ENCODE measurements around the gene CPED1.

The CPED1 gene

DNA sequence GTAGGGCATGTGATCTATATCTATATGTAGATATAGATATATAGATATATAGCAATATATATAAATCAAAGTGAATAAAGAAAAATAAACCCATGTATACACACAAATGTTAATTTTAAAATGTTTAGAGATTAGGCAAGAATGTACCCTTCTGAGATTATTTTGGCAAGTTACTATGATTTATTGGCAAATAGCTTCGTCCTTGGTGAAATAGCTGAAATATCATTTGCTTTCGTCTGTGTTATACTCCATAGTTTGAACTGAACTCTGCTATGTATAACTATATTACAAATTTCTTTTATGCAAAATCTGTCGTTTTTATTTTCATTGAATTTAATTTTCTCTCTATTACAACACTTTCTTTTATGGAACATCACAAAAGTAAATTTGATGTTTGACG, 57.5 kb downstream of the CPED1 start:
- Histone ChIP-seq H2BK5ac (ENCODE audit: low read depth, low read length, poor library complexity, severe bottlenecking) (no peak overlapping the region), H4K8ac (ENCODE audit: low read length) (no peak overlapping the region), H2BK15ac (ENCODE audit: low read depth, poor library complexity, severe bottlenecking) (no peak overlapping the region), H3K14ac (ENCODE audit: low read length in 2 of 2) (no peak overlapping the region), H4K91ac (ENCODE audit: low read length) (no peak overlapping the region), H2AFZ (ENCODE audit: low read depth, low read length) (no peak overlapping the region), H2BK12ac (ENCODE audit: low read length in 2 of 2) (no peak overlapping the region), H3K9ac (ENCODE audit: low read length) (no peak overlapping the region), H3K27ac (ENCODE audit: low read length, poor library complexity, severe bottlenecking) (no peak overlapping the region), H3K4me1 (ENCODE audit: control insufficient read depth, insufficient read depth, low read depth, low read length) (peaks cover 4% of the 10 kb centered on the region), H2AK5ac (ENCODE audit: low read length, severe bottlenecking) (no peak overlapping the region), H3K36me3 (ENCODE audit: control insufficient read depth in 1 of 2, insufficient read depth in 2 of 2, low read depth in 1 of 2, low read length in 2 of 2) (peaks cover 3 to 22% of the 10 kb centered on the region in 2 experiments), H3K4me2 (ENCODE audit: low read length, poor library complexity, severe bottlenecking) (no peak overlapping the region), H3K23ac (ENCODE audit: low read length in 2 of 2) (no peak overlapping the region), H2BK120ac (ENCODE audit: low read depth, low read length) (no peak overlapping the region), H3K4me3 (ENCODE audit: insufficient read depth in 1 of 2, low read depth in 1 of 2, low read length in 2 of 2) (no peak overlapping the region), H3K9me3 (ENCODE audit: control insufficient read depth, low read length) (no peaks in the 10 kb centered on the region), H3K18ac (ENCODE audit: low read depth in 1 of 2, low read length in 2 of 2) (no peak overlapping the region), H3K4ac (ENCODE audit: low read depth in 1 of 2, low read length in 2 of 2) (no peak overlapping the region), H3K27me3 (ENCODE audit: control insufficient read depth in 1 of 2, insufficient read depth in 1 of 2, low read length in 2 of 2) (no peaks in the 10 kb centered on the region), H3K79me1 (replicated peaks; ENCODE audit: low read length, poor library complexity, severe bottlenecking) (no peaks in the 10 kb centered on the region)
- WGBS: no CpG with 5 or more reads among the region's 4 CpGs
- DNase-seq: no peak

- Histone ChIP-seq H3K27ac (ENCODE audit: low read length, poor library complexity, severe bottlenecking) (no peak overlapping the region), H3K4me2 (ENCODE audit: low read length, poor library complexity, severe bottlenecking) (no peak overlapping the region), H4K91ac (ENCODE audit: low read length) (no peak overlapping the region), H2AFZ (ENCODE audit: low read depth, low read length) (no peak overlapping the region), H3K9ac (ENCODE audit: low read length) (no peak overlapping the region), H3K4ac (ENCODE audit: low read depth in 1 of 2, low read length in 2 of 2) (no peak overlapping the region), H2BK15ac (ENCODE audit: low read depth, poor library complexity, severe bottlenecking) (no peak overlapping the region), H3K4me3 (ENCODE audit: insufficient read depth in 1 of 2, low read depth in 1 of 2, low read length in 2 of 2) (no peak overlapping the region), H3K36me3 (ENCODE audit: control insufficient read depth in 1 of 2, insufficient read depth in 2 of 2, low read depth in 1 of 2, low read length in 2 of 2) (peaks cover 3 to 23% of the 10 kb centered on the region in 2 experiments), H2AK5ac (ENCODE audit: low read length, severe bottlenecking) (no peak overlapping the region), H3K18ac (ENCODE audit: low read depth in 1 of 2, low read length in 2 of 2) (no peak overlapping the region), H3K4me1 (ENCODE audit: control insufficient read depth, insufficient read depth, low read depth, low read length) (peaks cover 4% of the 10 kb centered on the region), H3K14ac (ENCODE audit: low read length in 2 of 2) (no peak overlapping the region), H2BK12ac (ENCODE audit: low read length in 2 of 2) (no peak overlapping the region), H3K23ac (ENCODE audit: low read length in 2 of 2) (no peak overlapping the region), H3K9me3 (ENCODE audit: control insufficient read depth, low read length) (no peaks in the 10 kb centered on the region), H2BK5ac (ENCODE audit: low read depth, low read length, poor library complexity, severe bottlenecking) (no peak overlapping the region), H3K27me3 (ENCODE audit: control insufficient read depth in 1 of 2, insufficient read depth in 1 of 2, low read length in 2 of 2) (no peaks in the 10 kb centered on the region), H4K8ac (ENCODE audit: low read length) (no peak overlapping the region), H3K79me1 (replicated peaks; ENCODE audit: low read length, poor library complexity, severe bottlenecking) (no peaks in the 10 kb centered on the region), H2BK120ac (ENCODE audit: low read depth, low read length) (no peak overlapping the region)
- WGBS: no CpG with 5 or more reads among the region's 2 CpGs
- no peak for DNase-seq
Measured at GRCh38 chr7:121046893-121047468, 58.5 kb downstream of the CPED1 start.

- no peak overlapping the region for H3K4me3 ChIP-seq (ENCODE audit: insufficient read depth in 1 of 2, low read depth in 1 of 2, low read length in 2 of 2)
Measured at GRCh38 chr7:121048195-121048594, 59.7 kb downstream of the CPED1 start.

DNA sequence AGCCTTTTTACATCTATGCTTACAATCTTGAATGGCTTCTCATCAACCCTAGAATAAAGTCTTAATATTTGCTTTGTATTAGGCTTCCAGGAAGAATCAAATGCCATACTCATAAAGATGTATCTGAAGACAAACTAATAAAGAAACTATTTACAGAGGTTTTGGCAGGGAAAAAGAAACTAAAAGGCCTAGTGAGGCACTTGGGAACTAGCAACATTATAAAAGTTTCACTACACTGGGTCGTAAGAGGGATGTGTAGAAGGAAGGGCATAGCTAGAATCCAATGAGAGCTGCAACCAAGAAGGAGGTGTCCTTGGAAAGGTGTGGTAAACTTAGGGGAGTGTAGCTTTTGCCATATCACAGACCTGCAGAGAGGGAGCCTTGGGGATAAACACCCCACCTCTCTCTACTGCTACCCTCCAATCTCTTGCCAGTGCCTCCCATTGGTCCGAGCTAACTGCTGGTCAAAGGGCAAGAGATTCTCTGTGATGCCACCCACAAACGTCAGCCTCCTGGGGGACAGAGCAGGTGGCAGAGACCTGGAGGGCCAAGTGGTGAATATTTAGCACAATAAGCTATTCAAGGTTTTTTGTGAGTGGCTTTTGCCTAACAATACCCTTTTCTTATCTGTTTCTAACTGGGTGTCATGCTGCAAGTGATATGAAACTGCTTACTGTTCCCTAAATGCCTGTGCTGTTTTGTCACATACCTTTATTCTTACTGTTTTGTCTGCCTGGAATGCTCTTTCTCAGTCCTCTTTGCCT, 60.7 kb downstream of the CPED1 start:
- no peak overlapping the region for H3K23ac ChIP-seq (ENCODE audit: low read length in 2 of 2)
- H2BK120ac ChIP-seq (ENCODE audit: low read depth, low read length): no peak overlapping the region
- no peak overlapping the region for H2AK5ac ChIP-seq (ENCODE audit: low read length, severe bottlenecking)
- H3K4me3 ChIP-seq (ENCODE audit: insufficient read depth in 1 of 2, low read depth in 1 of 2, low read length in 2 of 2): no peak overlapping the region
- H3K18ac ChIP-seq (ENCODE audit: low read depth in 1 of 2, low read length in 2 of 2): no peak overlapping the region
- no peak overlapping the region for H3K14ac ChIP-seq (ENCODE audit: low read length in 2 of 2)
- peaks cover 4% of the 10 kb centered on the region for H3K4me1 ChIP-seq (ENCODE audit: control insufficient read depth, insufficient read depth, low read depth, low read length)
- no peak overlapping the region for H4K91ac ChIP-seq (ENCODE audit: low read length)
- H3K79me1 ChIP-seq (replicated peaks; ENCODE audit: low read length, poor library complexity, severe bottlenecking): no peaks in the 10 kb centered on the region
- H2BK15ac ChIP-seq (ENCODE audit: low read depth, poor library complexity, severe bottlenecking): no peak overlapping the region
- no peak overlapping the region for H4K8ac ChIP-seq (ENCODE audit: low read length)
- no peak overlapping the region for H2BK5ac ChIP-seq (ENCODE audit: low read depth, low read length, poor library complexity, severe bottlenecking)
- no peak overlapping the region for H3K9ac ChIP-seq (ENCODE audit: low read length)
- no peaks in the 10 kb centered on the region for H3K9me3 ChIP-seq (ENCODE audit: control insufficient read depth, low read length)
- H3K4me2 ChIP-seq (ENCODE audit: low read length, poor library complexity, severe bottlenecking): no peak overlapping the region
- H3K27ac ChIP-seq (ENCODE audit: low read length, poor library complexity, severe bottlenecking): no peak overlapping the region
- no peaks in the 10 kb centered on the region for H3K27me3 ChIP-seq (ENCODE audit: control insufficient read depth in 1 of 2, insufficient read depth in 1 of 2, low read length in 2 of 2)
- WGBS: 80% methylated on average over 3 of the region's 3 CpGs
- DNase-seq: no peak
- H3K4ac ChIP-seq (ENCODE audit: low read depth in 1 of 2, low read length in 2 of 2): no peak overlapping the region
- peaks cover 3 to 28% of the 10 kb centered on the region in 2 experiments for H3K36me3 ChIP-seq (ENCODE audit: control insufficient read depth in 1 of 2, insufficient read depth in 2 of 2, low read depth in 1 of 2, low read length in 2 of 2)
- no peak overlapping the region for H2AFZ ChIP-seq (ENCODE audit: low read depth, low read length)
- H2BK12ac ChIP-seq (ENCODE audit: low read length in 2 of 2): no peak overlapping the region

More at GRCh38 chr7:121048195-121048594, 59.7 kb downstream of the CPED1 start:
- Histone ChIP-seq H3K4me2 (ENCODE audit: low read length, poor library complexity, severe bottlenecking) (no peak overlapping the region), H3K79me1 (replicated peaks; ENCODE audit: low read length, poor library complexity, severe bottlenecking) (no peaks in the 10 kb centered on the region), H2AK5ac (ENCODE audit: low read length, severe bottlenecking) (no peak overlapping the region), H3K9me3 (ENCODE audit: control insufficient read depth, low read length) (no peaks in the 10 kb centered on the region), H3K27me3 (ENCODE audit: control insufficient read depth in 1 of 2, insufficient read depth in 1 of 2, low read length in 2 of 2) (no peaks in the 10 kb centered on the region), H2BK15ac (ENCODE audit: low read depth, poor library complexity, severe bottlenecking) (no peak overlapping the region), H2BK5ac (ENCODE audit: low read depth, low read length, poor library complexity, severe bottlenecking) (no peak overlapping the region), H2BK120ac (ENCODE audit: low read depth, low read length) (no peak overlapping the region), H3K14ac (ENCODE audit: low read length in 2 of 2) (no peak overlapping the region), H3K18ac (ENCODE audit: low read depth in 1 of 2, low read length in 2 of 2) (no peak overlapping the region), H3K36me3 (ENCODE audit: control insufficient read depth in 1 of 2, insufficient read depth in 2 of 2, low read depth in 1 of 2, low read length in 2 of 2) (peaks cover 3 to 28% of the 10 kb centered on the region in 2 experiments), H3K9ac (ENCODE audit: low read length) (no peak overlapping the region), H3K27ac (ENCODE audit: low read length, poor library complexity, severe bottlenecking) (no peak overlapping the region), H3K4ac (ENCODE audit: low read depth in 1 of 2, low read length in 2 of 2) (no peak overlapping the region), H2BK12ac (ENCODE audit: low read length in 2 of 2) (no peak overlapping the region), H3K23ac (ENCODE audit: low read length in 2 of 2) (no peak overlapping the region), H4K8ac (ENCODE audit: low read length) (no peak overlapping the region), H4K91ac (ENCODE audit: low read length) (no peak overlapping the region), H3K4me1 (ENCODE audit: control insufficient read depth, insufficient read depth, low read depth, low read length) (peaks cover 4% of the 10 kb centered on the region), H2AFZ (ENCODE audit: low read depth, low read length) (no peak overlapping the region)
- WGBS: 57% methylated on average over 4 of the region's 4 CpGs
- no peak for DNase-seq

Data from mesenchymal stem cell (in vitro differentiated cells and primary cell).